Stimulated activated CD8-positive, alpha-beta memory T cell treated with anti-CD3 and anti-CD28 coated beads, Interleukin-15, amount 100 ng/mL, for 48 hours (primary cell): ENCODE results near the gene RIPPLY3.

ENCODE experiments used
- DNase-seq, 2 donors: peaks; one replicate each; pipeline ENCODE4 v3.0.0-alpha.2; 2020; ENCODE audit warnings: low read depth in 2 of 2

RIPPLY3 gene

DNA sequence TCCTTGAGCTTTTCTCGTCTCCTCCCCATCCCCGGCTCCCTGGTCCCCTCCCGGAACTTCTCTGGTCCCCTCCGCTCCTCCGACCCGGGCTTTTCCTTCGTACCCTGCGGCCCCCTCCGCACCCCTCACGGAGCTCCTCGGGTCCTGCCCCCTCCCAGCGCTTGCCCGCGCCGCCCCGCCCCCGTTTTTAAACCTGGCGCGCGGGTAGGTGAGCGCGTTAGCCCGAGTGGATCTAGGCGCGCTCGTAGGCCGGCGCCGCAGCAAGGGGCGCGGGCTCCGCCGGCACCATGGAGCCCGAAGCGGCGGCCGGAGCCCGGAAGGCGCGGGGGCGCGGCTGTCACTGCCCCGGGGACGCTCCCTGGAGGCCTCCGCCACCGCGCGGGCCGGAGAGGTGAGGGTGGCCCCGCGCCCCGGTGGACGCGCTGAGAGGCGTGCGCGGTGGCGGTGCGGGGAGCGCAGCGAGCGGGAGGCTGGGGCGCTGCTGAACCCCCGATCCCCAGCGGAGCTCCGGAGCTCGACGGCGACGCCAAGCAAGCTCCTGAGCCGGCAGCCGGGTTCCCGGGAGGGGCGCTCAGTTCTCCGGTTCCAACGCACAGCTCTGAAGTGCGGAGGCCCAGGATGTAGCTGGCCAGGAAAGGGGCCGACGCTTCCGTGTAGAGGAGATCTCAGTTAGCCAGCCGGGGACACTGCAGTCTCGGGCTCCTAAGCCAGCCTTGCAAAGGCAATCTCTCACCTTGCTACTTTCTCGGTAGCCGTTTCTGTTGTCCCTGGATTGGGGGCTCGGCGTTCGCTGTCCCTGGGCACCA lies at the start of gene RIPPLY3:
TSS of gene RIPPLY3 (plus strand) at position 217 of the 806 bp plus-strand sequence. CDS start at position 288, 71 bp downstream.
- no peak for DNase-seq

DNA sequence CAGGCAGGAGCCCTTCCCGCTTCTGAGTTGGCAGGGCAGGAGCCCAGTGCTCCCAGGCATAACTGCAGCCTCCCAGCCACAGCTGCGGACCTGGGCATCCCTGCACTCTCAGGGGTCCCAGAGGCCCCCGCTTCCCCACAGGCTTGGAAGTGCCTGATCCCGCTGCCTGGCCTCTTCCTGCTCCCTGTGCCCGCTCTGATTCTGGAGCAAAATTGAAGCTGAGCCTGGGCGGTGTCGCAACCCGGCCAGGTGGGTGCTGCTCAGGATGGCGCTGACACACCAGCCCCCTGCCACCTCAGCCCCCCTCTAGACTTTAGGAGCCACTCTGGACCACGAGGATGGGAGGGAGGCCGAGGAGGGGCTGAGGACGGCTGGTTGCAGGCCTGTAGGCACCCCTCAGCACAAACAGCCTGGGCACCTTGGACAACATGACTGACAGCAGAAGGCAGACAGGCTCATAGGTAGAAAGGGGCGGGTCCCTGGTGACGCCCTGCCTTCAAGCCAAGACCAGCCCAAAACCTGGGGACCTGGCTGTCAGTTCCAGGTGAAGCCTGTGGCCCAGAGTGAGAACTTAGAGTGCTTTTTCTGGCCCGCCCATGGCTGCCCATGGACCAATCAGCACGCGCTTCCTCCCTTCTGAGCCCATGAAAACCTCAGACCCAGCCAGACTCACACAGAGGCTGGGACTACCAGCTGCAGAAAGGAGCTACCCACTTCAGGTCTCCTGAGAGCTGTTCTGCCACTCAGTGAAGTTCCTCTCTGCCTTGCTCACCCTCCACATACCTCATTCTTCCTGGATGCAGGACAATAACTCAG lies 47.3 kb upstream of the RIPPLY3 start:
- DNase-seq = no peak

DNA sequence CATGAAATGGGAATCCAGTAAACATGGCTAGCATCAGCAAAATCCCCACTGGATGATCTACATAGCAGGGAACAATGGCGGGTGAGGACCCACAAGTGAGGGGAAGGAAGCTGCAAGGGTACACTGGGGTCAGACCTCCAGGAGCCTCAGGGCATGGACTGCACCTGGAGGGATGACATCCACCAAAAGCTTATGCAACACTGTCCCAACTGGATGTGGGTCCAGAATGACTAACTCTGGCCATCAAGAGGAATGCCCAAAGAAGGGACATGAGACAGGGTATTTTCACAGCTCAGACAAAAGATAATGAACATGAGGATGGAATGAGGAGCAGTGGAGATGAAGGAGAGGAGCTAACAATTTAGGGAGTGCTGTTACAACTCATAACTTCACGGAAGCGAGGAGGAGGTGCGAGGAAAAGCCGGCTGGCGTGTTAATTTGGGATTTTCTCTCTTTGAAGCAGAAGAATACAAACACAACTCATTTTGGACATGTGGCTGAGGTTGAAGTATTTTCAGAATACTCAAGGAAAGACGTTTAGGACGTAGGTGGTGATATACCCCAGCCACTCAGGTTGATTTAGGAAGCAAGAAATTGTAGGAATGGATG lies 45.7 kb upstream of the RIPPLY3 start:
- no peak for DNase-seq

DNA sequence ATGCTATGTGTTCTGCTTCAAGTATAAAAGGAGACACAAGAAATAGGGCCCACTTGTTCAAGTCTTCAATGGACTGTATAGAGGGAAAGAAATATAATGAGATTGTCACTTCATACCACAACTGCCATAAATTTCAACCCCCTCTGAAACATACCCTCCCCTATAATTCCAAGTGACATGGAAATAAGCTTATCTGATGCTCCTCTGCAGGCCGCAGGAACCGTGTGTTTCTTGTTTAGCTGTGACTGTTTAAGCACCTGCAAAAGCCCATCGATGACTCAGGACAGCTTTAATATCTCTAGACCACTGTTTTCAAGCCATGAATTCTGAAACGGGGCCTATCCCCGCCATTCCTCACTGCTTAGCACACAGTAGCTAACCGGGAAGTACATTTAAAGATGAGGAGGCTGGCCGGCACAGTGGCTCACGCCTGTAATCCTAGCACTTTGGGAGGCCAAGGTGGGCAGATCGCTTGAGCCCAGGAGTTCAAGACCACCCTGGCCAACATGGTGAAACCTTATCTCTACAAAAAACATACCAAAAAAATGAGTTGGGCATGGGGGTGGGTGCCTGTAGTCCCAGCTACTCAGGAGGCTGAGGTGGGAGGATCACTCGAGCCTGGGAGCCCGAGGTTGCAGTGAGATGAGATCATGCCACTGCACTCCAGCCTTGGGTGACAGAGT lies 44.3 kb upstream of the RIPPLY3 start:
- DNase-seq = no peak

DNA sequence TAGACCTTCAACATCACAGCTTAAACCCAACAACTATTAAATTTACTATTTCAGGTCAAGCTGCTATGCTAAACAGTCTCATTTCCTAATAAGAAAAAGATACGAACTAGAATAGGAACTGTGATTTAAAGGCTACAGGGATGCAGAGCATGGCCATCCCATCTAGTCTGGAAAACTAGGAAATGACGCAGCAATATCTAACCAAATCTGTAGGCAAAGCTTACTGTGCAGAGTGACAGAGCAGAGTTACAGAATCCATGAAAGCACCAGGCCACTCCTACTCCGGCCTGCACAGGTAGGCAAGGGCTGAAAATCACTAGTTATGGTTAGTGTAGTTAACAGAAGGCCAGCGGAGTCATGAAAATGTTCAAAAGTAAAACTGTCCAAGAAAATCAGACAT lies 42.1 kb upstream of the RIPPLY3 start:
- DNase-seq = no peak

DNA sequence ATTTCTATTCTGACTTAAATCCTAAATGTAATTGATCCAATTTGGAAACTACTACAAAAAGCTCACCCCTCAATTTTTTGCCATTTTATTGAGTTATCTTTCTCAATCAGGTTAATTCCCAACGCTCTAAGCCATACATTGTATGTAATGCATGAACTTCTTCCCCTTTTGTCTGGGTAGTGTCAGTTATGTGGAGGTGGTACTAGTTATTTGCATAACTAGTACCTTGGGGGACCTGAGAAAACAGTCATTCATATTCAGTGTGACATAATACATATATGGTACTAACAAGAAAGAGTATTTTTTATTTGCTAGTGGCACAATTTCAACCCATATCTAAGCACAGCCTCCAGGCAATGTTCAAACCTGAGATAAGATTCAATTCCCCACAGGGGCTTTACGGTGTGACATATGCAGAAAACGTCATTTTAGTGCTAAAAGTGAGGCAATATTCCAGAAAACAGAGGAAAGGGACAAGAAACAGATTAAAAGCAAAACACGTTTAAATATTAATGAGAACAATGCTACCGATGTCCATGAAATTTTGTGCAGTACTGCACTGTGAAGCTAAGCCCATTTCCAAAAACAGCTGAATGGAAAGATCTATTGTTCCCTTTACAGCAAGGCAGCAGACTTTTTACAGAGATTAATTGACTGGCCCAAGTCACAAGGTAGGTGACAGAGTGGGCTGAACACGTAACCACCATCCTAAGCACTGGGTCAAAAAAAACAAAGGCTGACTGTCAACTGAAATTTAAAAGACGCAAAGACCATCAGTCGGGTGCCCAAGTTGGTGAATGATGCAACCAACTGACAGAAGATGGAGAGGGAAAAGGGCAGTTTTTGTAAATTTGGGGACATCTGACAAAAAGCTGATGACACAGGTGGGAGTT lies 41.4 kb upstream of the RIPPLY3 start:
- no peak for DNase-seq

DNA sequence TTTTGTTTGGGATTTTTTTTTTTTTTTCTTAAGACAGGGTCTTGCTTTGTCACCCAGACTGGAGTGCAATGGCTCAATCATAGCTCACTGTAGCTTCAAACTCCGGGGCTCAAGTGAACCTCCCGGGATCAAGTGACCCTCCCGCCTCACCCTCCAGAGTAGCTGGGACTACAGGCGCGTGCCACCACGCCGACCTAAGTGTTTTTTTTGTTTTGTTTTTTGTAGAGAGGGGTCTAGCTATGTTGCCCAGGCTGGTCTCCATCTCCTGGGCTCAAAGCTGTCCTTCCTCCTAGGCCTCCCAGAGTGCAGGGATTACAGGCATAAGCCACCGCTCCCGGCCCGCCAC lies 40.8 kb upstream of the RIPPLY3 start:
- no peak for DNase-seq

GRCh38 chr21:36966066-36966820 lies 40.3 kb upstream of the RIPPLY3 start, which contains the start of gene HLCS:
Gene HLCS (minus strand): TSS chr21:36966669. CDS start chr21:36966638, 31 bp downstream.
- peak; percentile 69 to 70 for DNase-seq

DNA sequence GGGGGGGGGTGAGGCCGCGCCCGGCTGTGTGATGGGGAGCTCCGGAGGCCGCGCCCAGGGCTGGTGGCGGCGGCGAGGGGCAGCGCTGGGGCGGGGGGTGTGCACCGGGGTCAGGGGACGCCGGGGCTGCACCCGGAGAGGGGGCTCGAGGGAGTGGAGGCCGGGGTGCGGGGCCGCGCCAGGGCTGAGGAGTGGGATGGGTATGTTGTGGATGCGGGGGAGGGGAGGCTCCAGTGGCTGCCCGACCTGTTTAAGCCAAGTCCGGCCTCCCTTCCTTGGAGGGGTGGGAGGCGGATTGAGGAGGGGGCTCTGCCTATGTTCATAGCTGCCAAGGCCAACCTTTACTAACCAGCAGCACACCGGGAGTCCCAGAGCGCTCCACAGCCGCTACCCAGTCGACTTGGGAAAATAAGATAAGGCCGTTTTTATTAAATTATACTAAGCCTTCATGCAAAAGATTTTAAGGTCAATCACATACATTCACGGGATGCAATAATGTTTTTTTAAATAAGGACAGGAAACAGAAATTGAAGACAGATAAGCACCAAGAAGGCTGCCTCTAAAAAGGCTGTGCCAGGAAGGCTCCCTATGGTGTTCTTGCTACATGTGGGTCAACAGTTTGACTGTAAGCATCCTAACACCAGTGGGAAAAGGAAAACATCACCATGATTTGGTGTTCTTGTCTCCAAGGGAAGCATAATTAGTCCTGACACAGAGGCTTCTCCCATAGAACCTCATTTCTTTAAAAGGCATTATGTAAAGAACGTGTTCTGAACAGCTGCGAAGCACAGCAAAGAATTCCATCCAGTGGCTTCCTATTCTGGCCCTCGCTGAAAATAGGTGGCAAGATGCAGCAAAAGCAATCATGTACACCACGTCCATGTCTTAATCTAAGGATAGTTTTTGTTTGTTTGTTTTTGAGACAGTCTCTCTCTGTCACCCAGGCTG lies 39.4 kb upstream of the RIPPLY3 start:
- DNase-seq = no peak

DNA sequence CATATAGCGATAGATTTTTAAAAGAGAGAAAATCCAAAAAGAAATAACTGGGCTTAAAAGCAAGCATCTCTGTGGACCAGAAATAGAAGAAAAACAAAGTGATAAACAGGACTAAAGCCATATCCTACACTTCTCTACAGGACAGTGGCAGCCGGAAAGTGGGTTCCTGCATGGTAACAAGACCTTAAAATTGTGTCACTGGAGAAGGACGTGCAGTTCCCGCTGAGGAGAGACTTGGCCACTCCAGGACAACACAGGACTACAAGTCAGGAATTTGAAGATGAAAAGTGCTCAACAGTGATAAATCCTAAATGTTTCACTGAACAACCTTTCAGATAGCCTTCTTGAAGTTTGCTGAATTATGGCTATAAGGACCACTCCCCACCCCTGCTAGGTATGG lies 38.1 kb upstream of the RIPPLY3 start:
- DNase-seq = no peak

- DNase-seq = no peak
These were observed 37.5 kb upstream of the RIPPLY3 start for GRCh38 chr21:36968976-36969375.

DNA sequence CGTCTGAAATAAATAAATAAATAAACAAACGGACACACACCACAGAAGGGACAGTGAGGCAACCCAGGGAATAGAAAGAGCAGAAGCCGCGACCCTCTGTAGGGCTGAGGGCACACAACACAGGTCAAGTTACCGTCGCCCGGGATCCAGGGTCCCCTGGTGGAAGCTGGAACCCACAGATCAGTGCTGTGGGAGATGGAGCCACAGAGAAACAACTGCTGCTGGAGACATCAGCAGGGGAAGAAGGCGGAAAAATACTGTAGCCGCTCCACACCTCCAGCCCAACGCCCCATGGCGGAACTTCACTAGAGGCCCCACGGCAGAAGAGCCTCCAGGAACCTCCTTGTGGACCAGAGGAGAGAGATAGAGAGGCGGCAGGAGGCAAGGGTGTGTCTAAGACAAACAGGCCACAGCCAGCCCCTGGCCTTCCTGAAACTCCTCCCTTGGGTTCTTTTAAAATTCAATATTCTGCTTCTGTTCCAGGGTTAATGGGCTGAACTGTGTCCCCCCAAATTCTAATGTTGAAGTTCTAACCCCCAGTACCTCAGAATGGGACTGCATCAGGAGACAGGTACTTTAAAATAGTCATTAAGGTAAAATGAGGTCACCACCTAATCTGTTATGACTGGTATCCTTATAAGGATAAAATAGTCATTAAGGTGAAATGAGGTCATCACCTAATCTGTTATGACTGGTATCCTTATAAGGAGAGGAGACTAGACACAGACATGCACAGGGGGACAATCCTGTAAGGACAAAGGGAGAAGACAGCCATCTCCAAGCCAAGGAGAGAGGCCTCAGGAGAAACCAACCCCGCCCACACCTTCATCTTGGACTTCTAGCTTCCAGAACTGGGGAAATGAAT lies 32.3 kb upstream of the RIPPLY3 start:
- no peak for DNase-seq

DNA sequence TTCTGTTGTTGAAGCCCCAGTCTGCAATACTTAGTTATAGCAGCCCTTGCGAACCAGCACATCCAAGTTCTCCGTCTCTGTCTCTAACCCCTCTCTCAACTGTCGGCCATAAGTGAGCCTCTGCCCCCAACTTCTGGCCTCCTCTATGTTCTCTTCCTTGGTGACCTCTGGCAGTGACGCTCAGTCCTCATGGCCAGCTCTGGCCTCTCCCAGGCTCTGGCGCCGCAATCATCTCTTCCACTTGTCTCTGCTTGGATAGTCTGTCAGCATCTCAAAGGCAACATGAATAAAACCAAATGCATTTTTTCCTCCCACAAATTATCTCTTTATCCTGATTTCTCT lies 31.7 kb upstream of the RIPPLY3 start:
- no peak for DNase-seq

DNA sequence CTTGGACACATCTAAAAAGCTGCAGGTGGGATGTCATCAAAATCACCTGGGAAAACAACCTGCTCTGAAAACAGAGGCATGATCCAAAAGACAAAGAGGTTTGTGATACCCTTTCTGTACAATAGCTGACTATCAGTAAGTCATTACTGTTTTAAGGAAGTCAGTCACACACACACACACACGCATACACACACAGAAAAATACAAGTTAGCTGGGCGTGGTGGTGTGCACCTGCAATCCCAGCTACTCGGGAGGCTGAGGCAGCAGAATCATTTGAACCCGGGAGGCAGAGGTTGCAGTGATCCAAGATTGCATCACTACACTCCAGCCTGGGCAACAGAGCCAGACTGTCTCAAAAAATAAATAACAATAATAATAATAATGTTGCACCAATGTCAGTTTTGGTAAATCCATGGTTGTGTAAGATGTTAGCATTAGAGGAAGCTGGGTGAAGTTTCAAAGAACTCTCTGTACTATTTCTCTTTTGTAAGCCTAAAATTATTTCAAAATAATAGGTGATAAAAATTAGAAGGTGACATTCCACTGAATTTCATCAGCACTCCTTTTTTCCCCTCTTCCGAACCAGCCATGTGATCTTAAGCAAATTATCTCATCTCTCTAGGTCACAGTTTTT lies 30.2 kb upstream of the RIPPLY3 start:
- no peak for DNase-seq

GRCh38 chr21:36976882-36977651 lies 29.4 kb upstream of the RIPPLY3 start:
- no peak for DNase-seq

DNA sequence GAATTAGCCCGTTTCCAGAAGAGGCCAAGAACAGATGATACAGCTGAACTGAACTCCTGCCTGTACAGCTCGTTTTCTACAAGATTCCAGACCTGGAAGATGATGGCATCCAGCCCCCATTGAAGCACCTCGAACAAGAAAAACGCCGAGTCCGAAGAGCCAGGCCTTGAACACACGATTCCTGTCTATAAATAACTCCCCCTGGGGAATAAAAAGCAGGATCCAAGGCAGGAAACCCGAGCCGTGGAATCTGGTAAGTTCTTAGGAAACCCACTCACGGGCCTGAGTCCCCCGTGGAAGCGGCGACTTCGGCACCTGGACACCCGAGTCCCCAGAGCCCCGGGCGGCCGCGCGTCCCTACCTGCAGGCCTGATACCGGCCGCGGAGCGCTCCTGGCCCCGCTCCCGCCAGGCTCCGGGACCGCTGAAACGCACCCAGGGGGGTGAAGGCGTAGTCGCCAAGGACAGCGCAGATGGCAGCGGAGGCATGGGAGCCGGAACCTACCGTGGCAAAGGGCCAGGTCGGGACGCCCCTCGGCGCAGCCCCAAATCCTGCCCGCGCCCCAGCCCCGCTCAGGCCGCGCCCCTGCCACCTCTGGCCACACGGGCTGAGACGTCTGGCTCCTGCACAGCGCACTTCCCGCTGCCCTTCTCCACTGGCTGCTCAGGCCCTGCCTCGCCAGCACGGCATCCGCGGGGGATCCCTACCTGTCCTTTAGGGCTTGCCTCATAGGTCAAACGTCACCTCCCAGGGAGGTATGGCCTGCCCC lies 26.0 kb upstream of the RIPPLY3 start:
- DNase-seq = no peak
